Measurements from ENCODE around the gene CRISPLD2.

CRISPLD2 gene

GRCh38 chr16:84819644-84820304 is at the start of gene CRISPLD2:
CRISPLD2 (plus strand) TSS chr16:84819985; CDS start chr16:84838496, 18,511 bp downstream.
- DNase-seq: no peak

- DNase-seq: no peak
These were observed 46.5 kb upstream of the CRISPLD2 start for GRCh38 chr16:84773312-84773711.

- DNase-seq: no peak
These were observed 45.0 kb upstream of the CRISPLD2 start for GRCh38 chr16:84774810-84775209.

GRCh38 chr16:84775262-84775810 is 44.4 kb upstream of the CRISPLD2 start:
- DNase-seq: no peak

- DNase-seq: no peak
These were observed 42.4 kb upstream of the CRISPLD2 start for GRCh38 chr16:84777435-84777834.

GRCh38 chr16:84778720-84779119 is 41.1 kb upstream of the CRISPLD2 start:
- DNase-seq: no peak

GRCh38 chr16:84780063-84780462 is 39.7 kb upstream of the CRISPLD2 start:
- DNase-seq: no peak

GRCh38 chr16:84780544-84781376 is 39.0 kb upstream of the CRISPLD2 start:
- no peak for DNase-seq

- DNase-seq: no peak
These were observed 36.9 kb upstream of the CRISPLD2 start for GRCh38 chr16:84782846-84783245.

- DNase-seq: no peak
These were observed 33.8 kb upstream of the CRISPLD2 start for GRCh38 chr16:84785843-84786581.

- no peak for DNase-seq
These were observed 33.1 kb upstream of the CRISPLD2 start for GRCh38 chr16:84786605-84787262.

GRCh38 chr16:84787263-84787622 is 32.5 kb upstream of the CRISPLD2 start:
- no peak for DNase-seq

GRCh38 chr16:84788920-84789391 is 30.8 kb upstream of the CRISPLD2 start:
- no peak for DNase-seq

- no peak for DNase-seq
These were observed 30.4 kb upstream of the CRISPLD2 start for GRCh38 chr16:84789431-84789830.

- DNase-seq: no peak
These were observed 29.5 kb upstream of the CRISPLD2 start for GRCh38 chr16:84790301-84790700.

- DNase-seq: no peak
These were observed 28.7 kb upstream of the CRISPLD2 start for GRCh38 chr16:84791088-84791487.

GRCh38 chr16:84791501-84791900 is 28.3 kb upstream of the CRISPLD2 start:
- no peak for DNase-seq

GRCh38 chr16:84794186-84794585 is 25.6 kb upstream of the CRISPLD2 start:
- DNase-seq: no peak

GRCh38 chr16:84794626-84795025 is 25.2 kb upstream of the CRISPLD2 start:
- DNase-seq: no peak

- DNase-seq: no peak
These were observed 24.3 kb upstream of the CRISPLD2 start for GRCh38 chr16:84795329-84796053.

GRCh38 chr16:84800158-84800978 is 19.4 kb upstream of the CRISPLD2 start:
- DNase-seq: no peak
